Bone marrow (tissue), 2 donors: ENCODE data around the gene ANKLE1.

ENCODE experiments used
- DNase-seq, 2 donors: peaks; one replicate each; lab custom pipeline; 2025; lab: John Stamatoyannopoulos, UW

ANKLE1 gene

GRCh38 chr19:17306285-17306714, 24.6 kb downstream of the ANKLE1 start:
- DNase-seq: no peak

GRCh38 chr19:17307876-17308377, 26.2 kb downstream of the ANKLE1 start:
- DNase-seq: no peak

GRCh38 chr19:17309198-17309964, 27.7 kb downstream of the ANKLE1 start, which contains the start of gene DDA1:
DDA1 (plus strand) TSS chr19:17309563; CDS start chr19:17309655, 92 bp downstream.
- DNase-seq: peak; percentile 78 to 99

- DNase-seq: no peak
These were observed 28.3 kb downstream of the ANKLE1 start for GRCh38 chr19:17309965-17310461.

- DNase-seq: no peak
These were observed 29.9 kb downstream of the ANKLE1 start for GRCh38 chr19:17311455-17312188.

- no peak for DNase-seq
These were observed 30.8 kb downstream of the ANKLE1 start for GRCh38 chr19:17312189-17313113.

- no peak for DNase-seq
These were observed 32.4 kb downstream of the ANKLE1 start for GRCh38 chr19:17314007-17314593.

- no peak for DNase-seq
These were observed 37.3 kb downstream of the ANKLE1 start for GRCh38 chr19:17318966-17319365.

- DNase-seq: no peak
These were observed 38.0 kb downstream of the ANKLE1 start for GRCh38 chr19:17319473-17320238.

GRCh38 chr19:17320435-17320834, 38.7 kb downstream of the ANKLE1 start:
- no peak for DNase-seq

GRCh38 chr19:17321655-17322489, 40.2 kb downstream of the ANKLE1 start:
- no peak for DNase-seq

- DNase-seq: no peak
These were observed 41.2 kb downstream of the ANKLE1 start for GRCh38 chr19:17322854-17323253.

GRCh38 chr19:17323300-17323963, 41.7 kb downstream of the ANKLE1 start:
- DNase-seq: no peak

GRCh38 chr19:17323964-17324332, 42.2 kb downstream of the ANKLE1 start:
- DNase-seq: no peak

- no peak for DNase-seq
These were observed 42.8 kb downstream of the ANKLE1 start for GRCh38 chr19:17324357-17325114.

GRCh38 chr19:17325133-17325532, 43.4 kb downstream of the ANKLE1 start:
- DNase-seq: no peak

GRCh38 chr19:17325881-17326594, 44.3 kb downstream of the ANKLE1 start:
- no peak for DNase-seq

- no peak for DNase-seq
These were observed 44.9 kb downstream of the ANKLE1 start for GRCh38 chr19:17326595-17326966.
